GM21390 (cell line): ENCODE results near the gene MTERF4.

Source experiments
- ATAC-seq: cut with Tn5 transposase; IDR thresholded peaks from one replicate; pipeline ENCODE4 v1.9.1; 2021; ENCODE audit not compliant: unreplicated experiment

The MTERF4 gene

DNA sequence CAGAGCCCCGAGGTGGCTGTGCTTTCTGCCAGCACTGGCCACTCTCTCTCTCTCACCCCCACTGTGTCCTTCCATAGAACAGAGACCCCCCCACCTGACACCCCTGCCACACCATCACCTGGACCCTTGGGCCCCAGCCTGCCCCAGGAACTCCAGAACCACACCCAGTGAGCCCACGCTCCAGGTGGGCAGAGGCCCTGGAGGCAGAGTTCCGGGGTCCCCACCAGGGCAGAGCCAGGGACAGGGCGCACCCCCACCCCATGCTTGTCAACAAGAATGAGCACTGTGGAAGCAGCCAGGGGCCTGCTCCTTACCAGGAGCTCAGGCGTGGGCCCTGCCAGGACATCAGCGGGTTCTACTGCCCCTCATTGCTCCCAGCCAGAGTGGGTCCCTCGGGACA, 32.6 kb upstream of the MTERF4 start:
- no peak for ATAC-seq

DNA sequence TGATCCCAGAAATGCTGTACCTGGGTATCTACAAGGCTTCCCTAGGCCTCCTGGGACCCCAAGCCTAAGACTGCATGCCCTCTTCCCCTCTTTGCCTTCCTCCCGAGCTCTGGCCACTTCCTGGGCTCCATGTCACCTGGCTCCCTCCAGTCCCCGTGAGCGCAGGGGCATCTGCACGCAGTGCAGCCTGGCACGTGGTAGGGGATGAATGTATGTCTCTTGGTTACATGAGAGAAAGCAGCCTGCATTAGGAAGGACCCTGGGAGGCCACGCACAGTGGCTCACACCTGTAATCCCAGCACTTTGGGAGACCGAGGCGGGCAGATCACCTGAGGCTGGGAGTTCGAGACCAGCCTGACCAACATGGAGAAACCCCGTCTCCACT, 31.3 kb upstream of the MTERF4 start:
- ATAC-seq = no peak

DNA sequence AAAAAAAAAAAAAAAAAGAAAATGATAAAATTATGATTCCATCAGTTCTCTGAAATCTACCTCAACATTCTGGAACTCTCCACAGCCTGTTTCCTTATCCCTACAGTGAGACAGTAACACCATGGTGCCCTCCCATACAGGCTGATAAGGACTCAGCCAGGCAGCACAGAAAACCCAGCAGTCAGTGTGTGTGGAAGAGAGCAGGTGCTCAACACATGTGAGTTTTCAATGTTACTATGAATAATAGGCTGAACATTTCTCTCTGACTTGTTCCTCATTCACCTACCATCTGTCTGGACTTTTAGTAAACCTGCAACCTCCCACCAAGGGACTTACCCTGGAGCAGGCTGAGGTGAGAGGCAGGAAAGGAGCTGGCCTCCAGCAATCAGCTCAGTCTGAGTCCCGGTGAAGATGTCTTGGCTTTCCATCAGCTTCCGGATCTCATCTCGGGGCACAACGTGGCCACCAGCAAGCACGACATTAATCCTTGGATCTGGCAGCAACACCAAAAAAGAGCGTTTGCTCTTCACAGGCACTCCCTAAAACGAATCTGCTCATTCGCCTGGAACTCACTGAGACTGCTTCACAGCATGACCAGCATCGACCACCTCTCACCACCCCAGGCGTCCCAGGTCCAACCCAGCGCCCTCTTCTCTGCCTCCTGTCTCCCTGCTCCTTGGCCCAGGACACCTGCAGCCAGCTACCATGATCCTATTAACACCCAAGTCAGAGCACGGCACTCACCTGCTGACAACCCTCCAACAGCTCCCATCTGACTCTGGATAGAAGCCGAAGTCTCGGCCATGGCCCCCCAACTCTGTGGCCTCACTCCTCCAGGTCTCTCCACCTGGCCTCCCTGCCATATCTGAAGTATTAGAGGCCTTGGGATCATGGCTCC, 30.7 kb upstream of the MTERF4 start:
- ATAC-seq = no peak

DNA sequence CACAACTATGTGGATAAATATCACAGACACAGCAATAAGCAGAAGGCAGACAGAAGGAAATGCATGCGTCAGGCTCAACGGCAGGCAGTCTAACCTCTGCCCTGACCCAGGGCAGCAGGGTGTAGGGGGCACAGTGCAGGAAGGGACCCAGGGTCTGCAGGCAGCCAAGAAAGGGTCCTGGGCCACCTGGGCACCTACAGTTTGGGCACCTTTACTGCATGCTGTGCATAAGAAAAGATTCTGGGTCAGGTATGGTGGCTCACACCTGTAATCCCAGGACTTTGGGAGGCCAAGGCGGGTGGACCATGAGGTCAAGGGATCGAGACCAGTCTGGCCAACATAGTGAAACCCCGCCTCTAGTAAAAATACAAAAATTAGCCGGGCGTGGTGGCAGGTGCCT, 29.4 kb upstream of the MTERF4 start:
- ATAC-seq = no peak

DNA sequence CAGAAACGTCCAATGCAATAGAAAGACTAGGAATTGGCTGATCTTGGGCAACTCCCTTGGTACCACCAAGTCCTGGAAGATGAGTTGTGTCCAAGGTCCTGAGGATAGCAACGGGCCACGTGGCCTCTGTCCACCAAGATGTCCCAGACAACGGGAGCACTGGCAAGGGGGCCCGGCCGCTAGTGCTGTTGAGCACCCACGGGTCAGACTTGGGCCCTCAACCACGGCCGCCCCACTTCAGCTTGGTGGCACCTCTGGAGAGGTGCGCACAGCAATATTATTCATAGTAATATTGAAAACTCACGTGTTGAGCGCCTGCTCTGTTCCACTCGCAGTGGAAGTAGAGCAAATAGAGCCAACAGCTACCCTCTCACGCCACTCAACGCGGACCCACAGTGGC, 28.2 kb upstream of the MTERF4 start:
- no peak for ATAC-seq

DNA sequence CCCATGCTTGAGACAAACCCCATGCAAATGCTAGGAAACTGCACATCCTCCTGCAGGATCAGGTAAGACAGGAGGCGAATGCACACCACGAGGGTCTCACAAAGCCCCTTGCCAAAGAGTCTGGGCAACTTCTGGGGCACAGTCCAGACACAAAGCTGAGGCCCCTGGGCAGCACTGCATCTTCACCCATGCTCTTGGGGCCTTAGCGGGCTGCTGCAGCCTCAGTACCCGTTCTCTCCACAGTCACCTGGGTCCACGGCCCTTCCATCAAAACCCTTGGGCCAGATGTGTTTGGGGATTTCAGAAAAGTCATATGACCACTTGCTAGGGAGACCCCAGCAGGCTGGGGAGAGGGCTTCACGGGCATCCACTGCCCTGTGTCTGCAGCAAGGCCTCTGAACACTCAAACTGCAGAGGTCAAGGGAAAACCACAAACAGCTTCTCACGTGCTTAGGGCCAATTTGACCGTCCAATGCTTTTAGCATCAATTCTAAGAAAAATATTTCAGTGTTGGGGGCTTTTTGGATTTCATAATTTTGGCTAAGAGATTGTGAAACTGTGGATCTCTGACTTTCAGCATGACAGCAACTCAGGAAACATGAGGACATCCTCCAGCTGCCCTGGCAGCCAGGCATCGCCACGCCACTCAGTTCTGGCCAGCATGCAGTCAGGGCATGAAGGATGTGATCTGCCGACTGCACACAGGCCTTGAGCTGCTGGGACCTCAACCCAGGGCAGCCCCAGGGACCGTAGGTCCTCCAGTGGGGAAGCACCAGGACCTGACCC, 27.2 kb upstream of the MTERF4 start:
- no peak for ATAC-seq

DNA sequence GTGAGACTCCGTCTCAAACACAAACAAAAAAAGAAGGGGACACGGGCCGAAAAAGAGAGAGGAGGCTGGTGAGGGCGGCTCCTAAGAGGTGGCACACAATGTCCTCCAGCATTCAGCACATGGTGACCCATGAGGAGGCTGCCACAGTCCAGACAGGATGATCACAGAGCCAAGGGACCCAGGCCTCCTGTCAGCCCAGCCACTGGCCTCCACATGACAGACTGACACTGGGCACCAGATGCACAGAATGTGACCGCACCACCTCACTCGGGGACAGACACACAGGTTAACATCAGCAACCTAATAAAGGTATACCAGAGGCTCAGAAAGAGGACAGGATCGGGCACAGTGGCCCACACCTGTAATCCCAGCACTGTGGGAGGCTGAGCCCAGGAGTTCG, 26.2 kb upstream of the MTERF4 start:
- no peak for ATAC-seq

DNA sequence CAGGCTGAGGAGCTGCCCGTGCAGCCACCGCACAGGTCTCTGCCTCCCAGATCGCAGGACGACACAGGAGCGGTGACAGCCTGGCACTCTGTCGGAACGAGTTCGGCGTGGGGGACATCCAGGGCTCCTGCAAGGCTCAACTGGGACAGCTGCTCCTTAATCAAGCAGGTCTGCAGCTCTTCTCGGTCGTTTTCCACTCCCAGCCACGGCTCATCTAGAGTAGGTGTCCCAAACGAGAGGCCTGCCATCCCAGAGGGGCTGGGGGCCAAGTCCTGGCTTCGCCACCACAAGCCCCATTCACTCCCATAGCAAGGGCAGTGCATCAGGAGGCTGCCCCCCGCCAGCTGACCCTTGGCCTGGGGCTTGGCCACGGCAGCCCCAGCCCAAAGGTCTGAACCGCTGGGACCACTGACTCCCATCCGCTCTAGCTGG, 24.7 kb upstream of the MTERF4 start:
- ATAC-seq = no peak

DNA sequence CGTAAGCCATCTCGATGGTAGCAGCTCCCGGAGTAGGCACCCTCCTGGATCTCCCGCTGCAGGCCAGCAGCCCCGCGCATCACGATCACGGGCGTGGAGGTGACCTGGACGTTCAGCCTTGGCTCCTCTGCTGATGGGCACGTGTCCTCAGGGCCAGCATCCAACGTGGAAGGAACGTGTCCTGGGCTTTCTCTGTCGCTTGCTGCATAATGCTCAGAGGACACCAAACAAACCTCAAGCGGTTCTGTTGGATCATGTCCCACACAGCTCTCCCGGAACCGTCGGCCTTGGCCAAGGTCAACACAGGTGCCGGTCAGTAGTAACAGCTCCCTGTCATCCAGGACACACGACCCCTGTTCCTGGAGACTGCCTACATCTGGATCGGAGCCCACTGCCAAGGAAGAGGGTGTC, 24.1 kb upstream of the MTERF4 start:
- ATAC-seq = no peak

DNA sequence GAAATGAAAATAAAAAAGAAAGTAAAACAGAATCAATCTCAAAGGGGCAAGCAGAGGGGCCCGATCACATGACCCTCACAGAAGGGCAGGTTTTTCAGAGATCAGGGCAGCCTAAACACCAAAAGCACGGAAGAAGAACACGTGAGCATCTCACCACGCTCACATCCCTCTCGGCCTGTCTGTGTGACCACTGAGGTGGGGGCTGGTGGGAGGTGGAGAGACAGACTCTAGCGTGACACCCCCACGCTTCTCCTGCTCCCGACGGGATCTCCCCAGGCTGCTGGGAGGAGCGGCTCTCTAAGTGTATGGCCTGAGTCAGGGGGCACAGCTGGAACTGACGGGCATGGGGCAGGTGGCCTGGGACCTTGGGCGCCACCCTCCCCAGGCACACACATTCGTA, 23.5 kb upstream of the MTERF4 start:
- no peak for ATAC-seq

DNA sequence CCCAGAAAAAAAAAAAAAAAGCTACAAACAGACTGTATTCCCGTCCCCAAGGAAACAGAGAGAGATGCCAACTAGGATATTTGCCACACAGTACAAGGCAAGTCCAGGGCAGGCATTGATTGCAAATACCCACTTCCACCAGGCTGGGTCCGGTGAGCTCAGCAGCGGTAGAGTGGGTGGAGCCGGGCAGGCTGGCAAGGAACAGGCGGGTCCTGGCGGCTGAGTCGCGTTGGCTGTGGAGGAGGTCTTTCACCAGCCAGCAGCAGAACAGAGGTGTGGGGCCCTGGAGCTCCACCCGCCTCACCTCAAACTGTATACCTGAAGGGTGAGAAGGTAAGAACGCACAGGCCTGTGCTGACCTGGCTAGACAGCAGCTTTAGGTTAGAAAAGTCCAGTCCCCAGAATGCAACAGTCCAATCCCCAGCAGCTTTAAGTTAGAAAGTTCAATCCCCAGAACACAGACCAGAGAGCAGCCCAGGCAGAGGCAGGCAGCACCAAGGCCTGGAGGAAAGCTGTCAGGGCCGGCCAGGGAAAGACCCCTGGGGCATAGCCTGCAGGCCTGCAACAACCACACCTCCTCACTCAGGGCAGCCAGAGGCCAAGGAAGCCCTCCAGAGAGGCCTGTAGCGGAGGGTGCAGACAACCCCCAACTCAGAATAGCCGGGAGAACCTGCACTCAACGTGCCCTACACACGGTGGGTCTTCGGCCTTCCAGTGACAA, 21.9 kb upstream of the MTERF4 start:
- no peak for ATAC-seq

DNA sequence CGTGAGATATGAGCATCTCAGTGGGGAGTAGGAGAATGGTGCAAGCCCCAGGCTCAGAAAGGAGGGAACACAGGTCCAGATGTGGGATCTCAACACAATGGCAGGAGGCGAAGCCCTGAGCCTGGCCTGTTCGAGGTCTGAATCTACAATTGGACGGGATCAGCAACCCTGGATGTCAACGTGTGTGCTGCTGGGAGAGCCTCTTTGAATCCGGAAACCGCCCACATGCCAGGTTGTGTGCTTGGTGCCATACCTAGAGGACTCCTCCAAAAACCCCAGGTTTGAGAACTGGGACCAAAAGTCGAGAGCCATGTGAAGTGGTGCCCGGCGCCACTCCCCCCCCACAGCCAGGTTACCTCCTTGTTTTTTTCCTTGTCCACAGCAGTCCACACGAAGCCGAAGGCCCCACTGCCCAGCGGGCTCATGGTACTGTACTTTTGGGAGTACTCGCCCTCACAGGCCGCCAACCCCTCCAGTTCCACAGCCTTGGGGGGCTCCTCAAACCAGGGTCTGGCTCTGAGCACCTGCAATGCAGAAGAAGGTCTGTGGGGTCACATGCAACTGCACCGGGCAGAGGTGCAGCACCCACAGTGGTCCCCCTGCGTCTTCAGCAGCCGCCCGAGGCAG, 20.4 kb upstream of the MTERF4 start:
- ATAC-seq = no peak

DNA sequence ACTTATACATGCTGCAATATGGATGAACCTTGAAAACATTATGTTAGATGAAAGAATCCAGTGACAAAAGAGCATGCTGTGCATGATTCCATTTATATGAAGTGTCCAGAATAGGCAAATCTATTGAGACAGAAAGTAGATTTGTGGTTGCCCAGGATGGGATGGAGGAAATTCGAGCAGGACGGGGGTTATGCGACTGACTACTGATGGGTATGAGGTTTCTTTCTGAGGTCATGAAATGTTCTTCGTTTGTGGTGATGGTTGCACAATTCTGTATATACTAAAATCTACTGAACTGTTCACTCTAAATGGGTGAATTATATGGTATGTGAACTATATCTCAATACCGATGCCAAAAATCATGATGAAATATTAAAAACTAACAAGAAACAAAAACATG, 18.9 kb upstream of the MTERF4 start:
- no peak for ATAC-seq

DNA sequence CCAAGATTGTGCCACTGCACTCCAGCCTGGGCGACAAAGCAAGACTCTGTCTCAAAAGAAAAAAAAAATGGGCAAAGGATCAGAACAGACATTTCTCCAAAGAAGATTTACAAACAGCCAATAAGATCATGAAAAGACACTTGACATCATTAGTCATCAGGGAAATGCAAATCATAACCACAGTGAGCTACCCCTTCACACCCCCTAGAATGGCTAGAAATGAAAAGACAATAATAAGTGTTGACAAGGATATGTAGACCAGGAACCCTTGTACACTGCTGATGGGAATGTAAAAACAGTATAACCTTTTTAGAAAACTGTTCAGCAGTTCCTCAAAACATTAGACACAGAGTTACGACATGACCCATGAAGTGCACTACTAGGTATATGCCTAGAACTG, 18.4 kb upstream of the MTERF4 start:
- ATAC-seq = no peak

DNA sequence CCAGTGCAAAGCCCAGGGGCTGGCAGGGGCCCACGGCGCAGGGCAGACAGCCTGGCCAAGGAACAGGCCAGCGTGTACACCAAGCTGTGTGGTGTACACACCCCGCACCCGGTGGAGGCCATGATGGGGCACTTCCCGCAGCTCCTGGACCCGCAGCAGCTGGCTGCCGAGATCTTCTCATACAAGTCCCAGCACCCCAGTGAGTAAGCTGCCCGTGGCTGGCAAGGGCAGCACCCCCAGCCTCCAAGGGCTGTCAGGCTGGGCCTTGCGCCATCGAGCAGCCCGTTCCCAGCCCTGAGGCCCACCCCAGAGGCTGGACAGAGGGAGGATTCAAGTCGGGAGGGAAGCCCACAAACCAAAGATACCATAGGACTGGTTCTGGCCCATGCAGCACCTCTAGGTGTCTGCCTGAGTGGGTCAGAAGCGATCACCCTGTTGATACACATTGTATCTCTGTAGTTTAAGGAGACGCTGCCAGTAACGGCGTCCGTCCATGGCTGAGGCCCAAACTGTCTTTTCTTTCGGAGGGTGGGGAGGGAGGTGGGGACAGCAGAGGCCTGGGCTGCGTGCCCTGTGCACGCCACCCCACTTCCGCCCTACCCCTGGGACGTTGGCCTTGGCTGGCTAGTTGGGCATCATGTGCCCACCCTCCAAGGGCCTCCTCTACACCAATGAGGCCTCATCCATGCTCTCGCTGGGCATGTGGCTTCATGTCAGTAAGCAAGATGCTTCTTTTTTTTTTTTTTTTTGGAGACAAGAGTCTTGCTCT, 16.8 kb upstream of the MTERF4 start:
- ATAC-seq = no peak

DNA sequence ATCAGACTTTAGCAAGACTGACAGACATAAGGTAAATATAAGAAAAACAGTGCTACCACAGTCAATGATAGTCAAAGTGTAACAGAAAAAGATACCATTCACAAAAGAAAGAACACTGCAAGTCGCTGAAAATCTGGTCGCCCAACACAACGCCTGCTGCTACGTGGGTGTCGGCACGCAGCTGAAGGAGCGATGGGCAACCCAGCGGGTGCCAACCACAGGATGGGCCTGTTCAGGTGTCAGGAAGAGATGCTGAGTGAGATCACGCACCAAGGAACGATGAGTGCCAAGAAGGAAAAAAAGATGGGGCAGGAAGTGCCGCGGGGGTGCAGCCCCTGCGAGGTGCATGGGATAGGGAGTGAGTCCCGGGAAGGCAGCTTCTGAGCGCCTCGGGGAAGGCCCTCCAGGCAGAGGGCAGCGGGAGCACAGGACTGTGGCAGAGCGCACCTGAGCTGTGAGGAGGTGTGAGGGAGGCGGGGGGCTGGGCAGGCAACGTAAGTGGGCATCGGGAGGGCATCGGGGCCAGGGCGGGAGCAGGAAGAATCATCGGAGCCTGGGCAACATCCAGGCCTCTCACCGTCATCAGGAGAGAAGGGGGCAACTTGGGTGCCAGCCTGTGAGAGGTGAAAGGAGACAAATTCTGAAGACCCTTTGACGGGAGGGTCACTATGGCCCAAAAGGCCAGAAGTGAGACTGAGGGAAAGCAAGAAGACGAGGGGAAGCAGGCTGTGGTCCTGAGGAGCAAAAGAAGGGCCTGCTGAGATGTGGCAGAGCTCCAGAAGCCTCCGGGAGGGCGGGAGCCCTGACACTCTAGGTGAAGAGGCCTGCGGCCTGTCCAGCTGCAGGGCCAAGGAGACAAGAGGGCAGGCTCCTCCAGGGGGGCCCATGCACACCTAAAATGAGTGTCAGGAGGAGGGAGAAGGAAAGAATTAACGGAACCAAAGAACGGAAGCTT, 14.8 kb upstream of the MTERF4 start:
- no peak for ATAC-seq

DNA sequence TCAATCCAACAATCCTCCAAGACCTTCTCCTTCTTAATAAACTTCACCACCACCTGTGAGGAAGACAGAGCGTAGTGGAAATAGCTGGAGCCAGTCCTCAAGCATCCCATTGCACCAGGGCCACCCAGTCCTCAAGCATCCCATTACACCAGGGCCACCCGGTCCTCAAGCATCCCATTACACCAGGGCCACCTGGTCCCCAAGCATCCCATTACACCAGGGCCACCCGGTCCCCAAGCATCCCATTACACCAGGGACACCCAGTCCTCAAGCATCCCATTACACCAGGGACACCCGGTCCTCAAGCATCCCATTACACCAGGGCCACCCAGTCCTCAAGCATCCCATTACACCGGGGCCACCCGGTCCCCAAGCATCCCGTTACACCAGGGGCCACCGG, 13.3 kb upstream of the MTERF4 start:
- no peak for ATAC-seq

DNA sequence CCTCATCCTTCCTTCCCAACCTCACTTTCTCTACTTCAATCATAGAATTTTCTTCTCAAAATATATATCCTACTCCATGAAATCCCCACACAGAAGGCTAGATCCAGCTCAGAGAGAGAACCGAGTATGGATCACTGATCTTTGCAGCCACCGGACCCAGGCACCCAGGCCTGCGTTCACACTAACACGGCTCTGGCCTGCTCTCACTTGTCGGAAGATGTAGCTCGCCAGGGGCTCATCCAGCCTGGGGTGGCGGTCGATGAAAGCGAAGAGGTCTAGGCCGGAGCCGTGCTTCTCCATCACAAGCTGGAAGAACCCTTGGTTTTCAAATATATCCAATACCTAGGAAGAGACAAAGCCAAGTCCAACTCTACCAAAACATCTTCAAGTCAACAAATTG, 12.7 kb upstream of the MTERF4 start:
- ATAC-seq = no peak

DNA sequence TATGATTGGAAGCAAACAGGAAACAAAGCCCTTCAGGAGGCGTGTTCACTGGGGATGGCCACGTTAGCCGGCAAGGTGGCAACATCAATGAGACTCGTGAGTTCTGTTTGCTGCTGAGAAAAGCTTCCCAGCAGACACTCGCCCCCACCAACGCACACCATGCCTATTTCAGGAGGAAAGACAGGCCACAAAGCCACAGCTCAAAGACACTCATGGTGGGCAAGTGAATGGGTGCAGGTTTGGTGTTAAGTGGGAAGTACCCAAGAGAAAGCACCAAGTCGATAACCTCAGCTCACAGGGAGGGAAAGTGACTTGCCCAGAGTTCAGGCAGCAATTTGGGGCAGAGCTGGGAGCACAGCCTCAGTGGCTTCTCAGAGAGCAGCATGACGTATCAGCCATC, 10.5 kb upstream of the MTERF4 start:
- ATAC-seq = no peak
